ENCODE data around the gene IGSF21.

Gene IGSF21

GRCh38 chr1:18120638-18121037 is 13.0 kb downstream of the IGSF21 start:
- DNase-seq: no peak

- DNase-seq: no peak
Measured at GRCh38 chr1:18121072-18121820, 13.6 kb downstream of the IGSF21 start.

DNA sequence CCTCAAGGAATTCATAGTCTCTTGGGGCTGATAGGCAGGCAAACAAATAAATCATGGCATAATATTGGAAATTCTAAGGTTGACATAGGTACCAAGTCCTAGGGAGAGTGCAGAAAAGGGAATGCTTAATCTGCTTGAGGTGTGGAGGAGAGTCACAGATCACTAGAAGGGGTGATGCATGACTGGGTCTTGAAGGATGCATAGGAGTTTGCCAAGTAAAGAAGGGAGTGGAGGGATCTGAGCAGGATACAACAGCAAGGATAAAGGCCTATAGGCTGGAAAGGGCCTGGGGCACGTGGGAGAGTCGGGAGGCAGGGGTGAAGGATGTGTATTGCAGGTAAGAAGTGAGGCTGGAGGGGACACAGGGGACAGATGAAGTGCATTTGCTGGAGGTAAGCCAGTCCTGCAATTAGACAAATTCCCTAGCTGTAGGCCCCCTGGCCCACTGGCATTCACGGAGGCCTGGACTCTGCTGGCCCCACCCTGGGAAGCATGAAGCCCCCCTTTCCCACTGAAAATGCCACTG is 15.9 kb downstream of the IGSF21 start:
- no peak for DNase-seq

GRCh38 chr1:18124977-18125376 is 17.4 kb downstream of the IGSF21 start:
- DNase-seq: no peak

- DNase-seq: no peak
Measured at GRCh38 chr1:18126616-18127015, 19.0 kb downstream of the IGSF21 start.

GRCh38 chr1:18128298-18128697 is 20.7 kb downstream of the IGSF21 start:
- DNase-seq: no peak

DNA sequence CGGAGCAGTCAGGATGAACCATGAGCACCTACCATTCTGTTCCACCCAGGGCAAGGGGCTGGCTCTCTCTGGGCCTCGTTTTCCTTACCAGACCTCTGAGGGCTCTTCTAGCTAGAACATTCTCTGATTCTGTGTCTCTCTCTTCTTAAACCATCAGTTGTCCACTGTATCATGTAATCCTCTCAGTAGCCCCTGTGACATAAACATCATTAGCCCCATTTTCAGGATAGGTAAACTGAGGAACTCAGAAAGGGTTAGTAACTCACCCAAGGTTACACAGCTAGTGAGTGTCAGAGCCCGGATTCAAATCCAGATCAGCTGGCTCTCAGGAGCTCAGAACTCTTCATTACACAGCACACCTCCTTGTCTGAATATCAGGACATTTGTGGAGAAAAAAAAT is 22.8 kb downstream of the IGSF21 start:
- no peak for DNase-seq

- DNase-seq: no peak
Measured at GRCh38 chr1:18132022-18132710, 24.6 kb downstream of the IGSF21 start.

GRCh38 chr1:18132711-18133541 is 25.3 kb downstream of the IGSF21 start:
- DNase-seq: no peak

GRCh38 chr1:18134324-18135046 is 26.9 kb downstream of the IGSF21 start:
- no peak for DNase-seq

- DNase-seq: no peak
Measured at GRCh38 chr1:18137759-18138345, 30.3 kb downstream of the IGSF21 start.

DNA sequence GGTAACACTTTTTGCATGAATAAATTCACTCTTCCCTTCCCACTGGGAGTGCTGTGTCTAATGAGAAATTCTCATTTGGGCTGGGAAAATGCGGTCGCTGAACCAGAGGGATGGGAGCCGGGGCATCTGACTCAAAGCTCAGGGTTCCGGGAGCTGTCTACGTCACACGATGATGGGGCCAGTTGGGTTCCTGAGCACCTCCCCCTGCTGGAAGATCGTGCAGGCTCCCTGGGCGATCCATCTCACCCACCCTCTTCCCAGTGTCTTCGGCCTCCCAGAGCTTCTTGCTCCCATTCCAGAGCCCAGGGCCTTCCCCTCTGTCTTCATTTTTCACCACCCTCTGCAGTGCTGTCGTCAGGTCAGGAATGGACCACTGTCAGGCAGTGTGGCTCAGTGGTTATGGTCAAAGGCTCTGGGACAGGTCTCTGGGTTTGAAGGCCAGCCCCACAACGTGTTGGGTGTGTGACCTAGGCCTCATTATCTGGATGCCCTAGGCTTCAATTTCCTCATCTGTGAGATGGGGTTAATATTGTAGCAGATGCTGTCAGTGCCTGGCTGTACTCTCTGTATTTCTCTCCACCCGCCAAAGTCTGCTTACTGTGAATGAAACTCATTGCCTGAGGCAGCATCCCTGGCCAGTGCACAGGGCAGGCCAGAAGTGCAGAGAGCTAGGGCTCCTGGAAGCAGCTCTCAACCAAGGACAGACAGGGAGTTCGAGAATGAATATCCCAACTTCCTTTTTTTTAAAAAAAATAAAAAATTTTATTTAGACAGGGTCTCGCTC is 31.8 kb downstream of the IGSF21 start:
- DNase-seq: no peak

DNA sequence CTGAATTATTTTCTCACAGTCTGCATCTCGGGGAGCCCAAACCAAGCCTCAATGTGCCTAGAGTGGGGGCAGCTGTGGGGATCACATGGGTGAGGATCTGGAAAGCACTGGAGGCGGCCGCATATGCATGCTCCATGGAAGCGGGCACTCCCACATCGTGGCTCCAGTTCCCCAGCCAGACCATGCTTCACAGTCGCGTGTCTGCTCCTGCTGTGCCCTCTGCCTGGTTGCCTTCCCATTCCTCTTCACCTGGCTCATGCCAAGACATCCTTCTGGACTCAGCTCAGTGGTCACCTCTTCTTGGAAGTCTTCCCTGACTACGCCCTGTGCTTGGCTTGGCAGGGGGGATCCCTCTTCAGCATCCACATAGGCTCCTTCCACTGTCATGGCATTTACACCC is 32.8 kb downstream of the IGSF21 start:
- DNase-seq: no peak

GRCh38 chr1:18141661-18142060 is 34.1 kb downstream of the IGSF21 start:
- no peak for DNase-seq

- DNase-seq: no peak
Measured at GRCh38 chr1:18142471-18142870, 34.9 kb downstream of the IGSF21 start.

- DNase-seq: no peak
Measured at GRCh38 chr1:18142969-18143368, 35.4 kb downstream of the IGSF21 start.

GRCh38 chr1:18144062-18144461 is 36.5 kb downstream of the IGSF21 start:
- no peak for DNase-seq

GRCh38 chr1:18144916-18145647 is 37.5 kb downstream of the IGSF21 start:
- no peak for DNase-seq

GRCh38 chr1:18145851-18146618 is 38.4 kb downstream of the IGSF21 start:
- no peak for DNase-seq

DNA sequence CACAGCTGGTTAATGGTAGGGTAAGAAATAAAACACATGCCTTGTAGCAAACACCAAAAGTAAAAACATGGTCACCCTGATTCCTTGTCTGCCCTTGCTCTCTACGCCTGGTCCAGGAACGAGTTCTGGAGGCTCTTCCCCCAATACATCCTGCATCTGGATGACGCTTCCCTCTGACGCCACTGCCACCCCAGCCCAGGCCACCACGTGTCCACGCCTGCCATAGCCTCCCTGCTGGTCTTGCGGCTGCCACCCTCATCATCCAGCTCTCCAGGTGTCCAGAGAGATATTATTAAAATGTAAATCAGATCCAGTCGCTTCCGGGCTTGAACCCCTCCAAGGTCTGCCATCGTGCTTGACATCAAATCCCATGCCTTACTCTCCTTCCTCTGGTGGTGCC is 39.3 kb downstream of the IGSF21 start:
- DNase-seq: no peak

Measured in effector CD4-positive, alpha-beta T cell (primary cell).